Kidney tubule cell (primary cell): ENCODE results near the gene STK16.
"Not testable (repeated sequence)": the region's sequence is repeated elsewhere in the genome, so short reads cannot be mapped to it uniquely, and the experiment has no call there.

Experiments used
- DNase-seq: peaks from one replicate; pipeline ENCODE4 v3.0.0-alpha.2; 2018; ENCODE audit warnings: low spot score

STK16 gene

GRCh38 chr2:219244789-219245147, 511 bp upstream of the STK16 start:
- no peak for DNase-seq

DNA sequence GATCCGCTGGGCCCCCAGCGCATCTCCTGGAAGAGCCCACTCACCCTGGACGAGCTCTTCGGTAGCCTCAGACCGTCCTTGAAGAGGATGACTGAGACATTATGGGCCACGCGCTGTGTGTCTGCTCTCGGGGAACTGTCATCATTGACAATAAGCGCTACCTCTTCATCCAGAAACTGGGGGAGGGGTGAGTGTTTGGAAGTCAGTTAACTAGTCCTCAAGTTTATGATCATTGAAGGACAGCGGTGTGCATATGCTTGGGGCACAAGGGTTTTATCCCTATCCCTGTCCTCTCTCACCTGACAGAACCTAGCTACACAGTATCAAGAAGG, 586 bp downstream of the STK16 start:
- DNase-seq = peak; percentile 25

DNA sequence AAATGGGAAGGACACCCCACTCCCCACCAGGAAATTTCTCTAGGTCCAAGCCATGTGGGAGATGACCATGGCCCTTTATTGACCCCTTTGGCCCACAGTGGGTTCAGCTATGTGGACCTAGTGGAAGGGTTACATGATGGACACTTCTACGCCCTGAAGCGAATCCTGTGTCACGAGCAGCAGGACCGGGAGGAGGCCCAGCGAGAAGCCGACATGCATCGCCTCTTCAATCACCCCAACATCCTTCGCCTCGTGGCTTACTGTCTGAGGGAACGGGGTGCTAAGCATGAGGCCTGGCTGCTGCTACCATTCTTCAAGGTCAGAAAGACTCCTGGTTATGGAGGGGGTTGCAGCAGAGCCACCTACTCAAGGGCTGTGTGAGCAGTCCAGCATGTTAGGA, 1.3 kb downstream of the STK16 start:
- no peak for DNase-seq

GRCh38 chr2:219247678-219248642, 2.7 kb downstream of the STK16 start:
- peak; percentile 30 for DNase-seq

GRCh38 chr2:219248845-219249202, 3.5 kb downstream of the STK16 start:
- DNase-seq = no peak

GRCh38 chr2:219249203-219249980, 4.1 kb downstream of the STK16 start:
- DNase-seq = peak; percentile 98

- no peak for DNase-seq
Observed at GRCh38 chr2:219250049-219250781, 4.9 kb downstream of the STK16 start.

DNA sequence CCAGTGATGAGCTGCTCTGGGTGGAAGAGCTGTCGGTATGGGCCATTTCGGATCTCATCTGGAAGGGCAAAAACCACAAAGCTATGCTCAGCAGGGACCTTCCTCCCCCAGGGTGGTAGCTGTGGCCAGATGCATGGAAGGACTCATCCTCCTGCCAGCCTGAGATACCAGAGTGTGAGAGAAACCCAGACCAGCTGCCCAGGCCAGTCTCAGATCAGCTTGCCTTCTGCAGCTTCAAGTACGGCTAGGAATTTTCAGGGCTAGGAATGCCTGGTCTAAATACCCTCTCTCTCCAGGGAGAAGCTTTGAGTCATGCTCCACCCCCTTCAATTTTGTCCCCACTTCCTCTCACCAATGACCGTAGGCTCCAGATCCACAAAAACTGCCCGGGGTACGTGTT, 6.4 kb downstream of the STK16 start:
- peak; percentile 35 for DNase-seq

- DNase-seq = peak; percentile 71
Observed at GRCh38 chr2:219252084-219252483, 6.8 kb downstream of the STK16 start.

- DNase-seq = no peak
Observed at GRCh38 chr2:219252570-219252899, 7.3 kb downstream of the STK16 start.

DNA sequence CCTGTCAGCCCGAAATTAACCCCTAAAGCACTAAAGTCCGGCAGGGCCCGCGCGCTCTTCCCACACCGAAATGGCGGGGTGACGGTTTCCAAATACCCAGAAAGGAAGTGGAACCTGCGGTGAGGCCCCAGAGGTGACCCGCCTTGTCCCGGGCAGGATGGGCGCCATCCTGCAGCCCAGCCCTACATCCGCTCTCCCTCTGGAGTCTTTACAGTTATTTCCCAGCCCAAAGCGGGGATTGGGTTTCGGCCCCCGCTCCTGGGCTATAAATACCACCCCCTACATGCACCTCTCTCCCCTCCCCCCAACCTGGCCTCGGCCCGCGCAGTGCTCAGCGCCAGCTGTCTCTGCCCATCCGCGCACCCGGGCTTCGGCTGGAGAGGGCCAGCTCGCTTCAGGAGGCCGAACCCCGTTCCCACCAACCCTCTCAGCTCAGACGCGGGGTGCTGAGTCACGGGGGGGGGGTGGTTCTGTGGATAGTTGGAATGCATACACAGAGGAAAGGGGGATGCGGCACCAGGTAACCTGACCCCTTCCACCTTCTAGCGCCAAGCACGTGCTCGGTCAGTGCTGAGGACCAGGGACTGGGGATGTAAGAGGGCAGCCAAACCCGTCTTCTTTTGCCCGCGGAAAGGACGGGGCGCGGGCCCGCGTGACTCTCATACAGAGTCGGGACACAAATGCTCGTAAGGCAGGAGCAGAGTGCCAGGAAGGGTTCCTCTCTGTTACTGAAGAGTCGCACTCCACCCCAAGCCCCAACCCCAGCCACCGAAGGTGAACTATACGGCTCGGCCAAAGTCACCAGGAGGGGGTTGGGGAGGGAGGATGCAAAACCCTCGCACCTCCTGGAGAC, 7.8 kb downstream of the STK16 start, which contains the start of gene TUBA4B:
Gene TUBA4B, plus strand, starts transcription at position 344 of the 853 bp plus-strand sequence. Its CDS starts 165 bp downstream, at position 509.
- DNase-seq = peak; percentile 73

DNA sequence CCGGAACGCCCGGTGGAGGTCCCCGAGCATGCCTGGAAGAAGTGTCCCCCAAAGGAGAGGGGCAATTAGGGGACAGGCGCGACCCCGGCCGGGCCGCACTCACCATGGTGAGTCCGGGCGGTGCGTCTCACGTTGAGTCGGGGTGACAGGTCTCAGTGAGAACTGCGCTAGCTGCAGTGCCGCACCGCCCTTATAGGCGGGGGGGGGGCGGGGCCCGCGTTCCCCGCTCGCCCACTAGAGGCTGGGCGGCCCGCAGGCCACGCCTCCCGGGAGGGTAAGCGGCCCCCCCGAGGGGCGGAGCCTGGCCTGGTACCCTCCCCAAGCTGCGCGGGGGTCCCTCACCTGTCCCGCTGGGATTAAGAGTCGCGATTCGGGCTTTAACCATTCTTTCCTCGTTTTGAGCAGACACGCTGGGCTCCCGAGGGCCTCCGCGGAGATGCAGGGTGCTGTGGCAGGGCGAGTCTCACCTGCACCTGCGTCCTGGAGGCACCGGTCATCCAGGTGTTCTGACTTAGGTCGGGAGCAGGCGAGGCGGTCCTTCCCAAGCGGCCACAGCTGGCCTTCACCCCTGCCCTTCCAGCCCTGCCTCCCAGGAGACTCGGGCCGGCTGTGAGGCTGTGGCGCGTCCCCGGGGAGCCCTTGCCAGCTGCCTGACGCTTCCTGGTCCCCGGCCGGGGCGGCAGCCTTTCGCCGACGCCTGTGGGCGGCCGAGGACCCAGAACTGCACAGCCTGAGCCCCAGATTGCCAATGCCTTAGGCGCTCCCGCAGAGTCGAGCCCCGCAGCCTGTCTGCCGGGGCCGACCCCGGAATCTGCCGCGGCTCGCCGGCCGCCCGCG, 8.7 kb downstream of the STK16 start, which contains the start of gene TUBA4A:
Gene TUBA4A, minus strand, starts transcription at position 166 of the 837 bp plus-strand sequence. Its CDS starts 60 bp downstream, at position 106.
- DNase-seq = peak; percentile 85

GRCh38 chr2:219254590-219255201, 9.4 kb downstream of the STK16 start:
- DNase-seq = peak; percentile 16

GRCh38 chr2:219258942-219259341, 13.7 kb downstream of the STK16 start:
- DNase-seq = not testable (repeated sequence)

- DNase-seq = no peak
Observed at GRCh38 chr2:219261024-219261855, 16.0 kb downstream of the STK16 start.

GRCh38 chr2:219266232-219266631, 21.0 kb downstream of the STK16 start:
- DNase-seq = no peak

DNA sequence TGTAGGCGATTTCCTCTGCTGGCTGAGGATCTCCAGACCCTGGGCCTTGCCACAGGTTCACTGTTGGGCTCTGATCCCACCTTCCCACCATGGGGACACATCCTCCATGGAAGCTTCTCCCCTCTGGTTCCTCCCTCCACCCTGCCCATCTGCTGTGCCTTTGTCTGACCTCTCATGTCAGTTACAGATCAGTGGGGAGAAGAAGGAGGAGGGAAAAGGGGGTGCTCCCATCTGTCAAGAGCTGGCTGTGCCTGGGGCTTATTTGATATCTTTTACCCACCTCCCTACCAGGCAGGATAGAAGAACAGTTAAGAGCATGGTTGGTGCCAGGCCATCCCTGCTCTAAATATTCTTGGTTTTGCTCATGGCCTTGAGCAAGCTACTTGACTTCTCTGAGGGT, 21.6 kb downstream of the STK16 start:
- no peak for DNase-seq

DNA sequence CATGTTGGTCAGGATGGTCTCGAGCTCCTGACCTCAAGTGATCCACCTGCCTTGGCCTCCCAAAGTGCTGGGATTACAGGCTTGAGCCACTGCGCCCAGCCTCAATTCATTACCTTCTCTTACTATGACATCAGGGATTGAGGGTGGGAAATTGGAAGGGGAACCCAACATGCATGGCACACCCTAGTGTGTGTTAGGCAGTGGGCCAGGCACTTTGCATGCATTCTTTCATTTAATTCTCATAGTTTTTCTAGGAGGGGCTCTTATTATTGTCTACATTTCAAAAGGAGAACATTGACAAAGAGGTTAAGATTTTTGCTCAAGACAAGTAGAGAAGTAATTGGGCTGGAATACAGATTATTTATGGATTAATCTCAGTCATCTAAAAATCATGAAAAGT, 23.0 kb downstream of the STK16 start:
- DNase-seq = no peak

DNA sequence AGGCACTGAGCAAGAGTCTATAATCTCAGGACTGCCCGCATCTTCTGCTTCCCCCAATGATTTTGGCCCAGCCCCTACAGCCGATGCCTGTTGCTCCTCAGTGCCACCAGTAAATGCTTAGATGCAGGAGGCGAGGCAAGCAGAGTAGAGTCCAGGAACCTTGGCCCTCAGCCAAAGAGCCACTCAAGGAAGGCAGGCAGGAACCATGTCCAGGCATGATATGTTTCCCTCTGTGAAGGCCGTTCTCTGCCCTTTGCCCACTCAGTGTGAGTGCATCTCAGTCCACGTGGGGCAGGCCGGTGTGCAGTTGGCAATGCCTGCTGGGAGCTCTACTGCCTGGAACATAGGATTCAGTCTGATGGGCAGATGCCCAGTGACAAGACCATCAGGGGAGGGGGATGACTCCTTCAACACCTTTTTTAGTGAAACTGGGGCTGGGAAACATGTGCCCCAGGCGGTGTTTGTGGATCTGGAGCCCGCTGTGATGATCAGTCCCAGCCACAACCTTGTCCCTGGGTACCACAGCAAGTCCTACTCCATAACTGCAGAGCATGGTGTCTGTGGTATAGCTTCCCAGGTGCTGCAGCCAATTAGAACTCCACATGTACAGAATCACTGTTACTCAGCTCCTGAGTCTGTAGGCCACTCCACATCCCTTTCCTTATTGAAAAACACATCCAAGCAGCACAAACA, 24.2 kb downstream of the STK16 start:
- peak; percentile 72 for DNase-seq
